ENCODE data around the gene RSU1. TPM values are rescaled to one million over a fixed set of nuclear protein-coding genes. Genes with fewer than 3 reads are reported as not detected.

The RSU1 gene
- polyA plus RNA-seq, 3 donors from 2014 or later, result 150 to 248 (median 181) TPM

DNA sequence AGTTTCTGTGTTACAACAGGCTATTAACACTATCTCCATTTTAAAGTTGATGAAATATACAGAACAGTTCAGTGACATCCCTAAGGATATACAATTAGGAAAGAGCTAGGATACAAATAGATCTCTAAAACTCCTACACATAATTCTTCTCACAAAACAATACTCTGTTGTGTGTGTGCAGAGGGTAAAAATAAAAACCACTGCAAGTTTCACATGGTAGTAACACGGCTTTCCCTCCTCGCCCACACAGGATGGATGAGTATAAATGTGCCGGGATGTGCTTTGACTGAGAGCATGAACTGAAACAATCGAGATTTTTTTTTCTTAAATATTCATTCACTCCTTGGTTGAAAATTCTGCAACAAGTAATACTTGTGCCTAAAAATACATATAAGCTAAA, 164.0 kb downstream of the RSU1 start:
- Mint-ChIP-seq H3K4me3 (no peak overlapping the region), H3K36me3 (peaks cover 0 to 4% (median 3%) of the 10 kb centered on the region in 3 donors), H3K9me3 (no peaks in the 10 kb centered on the region), H3K27me3 (ENCODE audit: low read depth in 3 of 3) (peaks cover 0 to 2% (median under 1%) of the 10 kb centered on the region in 3 donors), H3K4me1 (peaks cover 4 to 16% of the 10 kb centered on the region in 2 donors), H3K27ac (no peak overlapping the region)
- no peak for DNase-seq

GRCh38 chr10:16652154-16652553, 165.1 kb downstream of the RSU1 start:
- peaks cover 13 to 27% of the 10 kb centered on the region in 2 donors for H3K4me1 Mint-ChIP-seq
- no peak overlapping the region for H3K27ac Mint-ChIP-seq
- H3K9me3 Mint-ChIP-seq, result no peaks in the 10 kb centered on the region
- no peak for DNase-seq
- H3K4me3 Mint-ChIP-seq, result no peak overlapping the region
- H3K27me3 Mint-ChIP-seq (ENCODE audit: low read depth in 3 of 3), result peaks cover 0 to 3% (median 2%) of the 10 kb centered on the region in 3 donors
- H3K36me3 Mint-ChIP-seq, result peaks cover 0 to 4% (median 3%) of the 10 kb centered on the region in 3 donors

- H3K36me3 Mint-ChIP-seq, result peaks cover 0 to 4% (median 3%) of the 10 kb centered on the region in 3 donors
- no peaks in the 10 kb centered on the region for H3K9me3 Mint-ChIP-seq
- H3K27me3 Mint-ChIP-seq (ENCODE audit: low read depth in 3 of 3), result peaks cover 3 to 7% (median 3%) of the 10 kb centered on the region in 3 donors
- peaks cover 25 to 39% of the 10 kb centered on the region in 2 donors for H3K4me1 Mint-ChIP-seq
- no peak overlapping the region for H3K4me3 Mint-ChIP-seq
- H3K27ac Mint-ChIP-seq, result no peak overlapping the region
- no peak for DNase-seq
Observed at GRCh38 chr10:16649757-16650156, 167.5 kb downstream of the RSU1 start.

DNA sequence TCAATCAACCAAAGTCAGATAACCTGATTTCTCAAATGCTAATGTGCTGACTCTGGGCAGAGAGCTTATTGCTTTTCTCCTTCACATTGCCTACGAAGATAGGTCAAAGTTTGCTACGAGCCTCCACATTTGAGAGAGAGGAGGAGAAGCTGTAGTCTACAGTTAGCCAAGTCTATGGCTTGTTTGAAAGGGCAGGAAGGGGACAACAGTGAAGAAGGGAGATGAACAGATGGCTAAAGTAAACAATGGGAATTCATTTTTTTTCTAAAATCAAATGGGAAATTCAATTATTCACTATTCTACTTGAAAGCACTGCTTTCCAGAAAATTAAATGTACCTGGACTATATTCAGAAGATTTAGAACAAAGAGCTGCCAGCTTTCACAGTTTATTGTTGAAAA, 168.9 kb downstream of the RSU1 start:
- Mint-ChIP-seq H3K36me3 (peaks cover 0 to 3% (median 0%) of the 10 kb centered on the region in 3 donors), H3K4me1 (peaks cover 25 to 43% of the 10 kb centered on the region in 2 donors), H3K4me3 (no peak overlapping the region), H3K9me3 (no peaks in the 10 kb centered on the region), H3K27me3 (ENCODE audit: low read depth in 3 of 3) (peaks cover 3 to 7% (median 3%) of the 10 kb centered on the region in 3 donors), H3K27ac (peak overlapping the region in 1 of 6 donors; percentile 12)
- DNase-seq, result no peak

- DNase-seq, result peak; percentile 54 to 67 (median 55)
- H3K27ac Mint-ChIP-seq, result peak overlapping the region in 5 of 6 donors; percentile 4 to 77 (median 59)
Observed at GRCh38 chr10:16646181-16647059, 170.8 kb downstream of the RSU1 start.

DNA sequence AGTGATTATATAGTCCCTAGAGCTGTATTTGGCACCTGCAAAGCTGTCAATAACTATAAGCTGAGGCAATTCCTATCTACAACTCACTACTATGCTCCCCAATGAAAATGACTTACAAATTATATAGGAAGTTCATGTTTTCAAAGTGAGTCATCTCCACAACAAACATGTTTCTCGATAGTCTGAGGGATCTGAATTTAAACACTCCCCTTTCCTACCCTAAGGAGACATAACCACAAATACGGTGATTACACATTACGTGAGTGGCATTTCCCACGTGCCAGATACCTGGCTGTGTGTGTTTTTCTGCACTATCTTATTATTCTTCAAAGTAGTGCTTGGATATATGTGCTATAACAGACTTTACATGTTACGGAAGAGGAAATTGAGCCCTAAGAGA, 173.1 kb downstream of the RSU1 start:
- no peak overlapping the region for H3K4me3 Mint-ChIP-seq
- DNase-seq, result no peak
- H3K4me1 Mint-ChIP-seq, result peaks cover 45 to 60% of the 10 kb centered on the region in 2 donors
- H3K27me3 Mint-ChIP-seq (ENCODE audit: low read depth in 3 of 3), result peaks cover 3 to 7% (median 3%) of the 10 kb centered on the region in 3 donors
- H3K36me3 Mint-ChIP-seq, result no peaks in the 10 kb centered on the region
- no peak overlapping the region for H3K27ac Mint-ChIP-seq
- no peaks in the 10 kb centered on the region for H3K9me3 Mint-ChIP-seq

More at GRCh38 chr10:16646181-16647059, 170.8 kb downstream of the RSU1 start:
- Mint-ChIP-seq H3K4me1 (peaks cover 27 to 52% of the 10 kb centered on the region in 2 donors), H3K4me3 (peak overlapping the region in 2 of 5 donors; percentile 36 to 46), H3K36me3 (peaks cover 0 to 3% (median 0%) of the 10 kb centered on the region in 3 donors), H3K27me3 (ENCODE audit: low read depth in 3 of 3) (peaks cover 3 to 7% (median 3%) of the 10 kb centered on the region in 3 donors), H3K9me3 (no peaks in the 10 kb centered on the region)

GRCh38 chr10:16643502-16643901, 173.7 kb downstream of the RSU1 start:
- no peak overlapping the region for H3K27ac Mint-ChIP-seq
- no peak overlapping the region for H3K4me3 Mint-ChIP-seq
- DNase-seq, result no peak
- H3K36me3 Mint-ChIP-seq, result peaks cover 0 to under 1% (median 0%) of the 10 kb centered on the region in 3 donors
- peaks cover 3 to 7% (median 3%) of the 10 kb centered on the region in 3 donors for H3K27me3 Mint-ChIP-seq (ENCODE audit: low read depth in 3 of 3)
- H3K9me3 Mint-ChIP-seq, result no peaks in the 10 kb centered on the region
- peaks cover 47 to 66% of the 10 kb centered on the region in 2 donors for H3K4me1 Mint-ChIP-seq

DNA sequence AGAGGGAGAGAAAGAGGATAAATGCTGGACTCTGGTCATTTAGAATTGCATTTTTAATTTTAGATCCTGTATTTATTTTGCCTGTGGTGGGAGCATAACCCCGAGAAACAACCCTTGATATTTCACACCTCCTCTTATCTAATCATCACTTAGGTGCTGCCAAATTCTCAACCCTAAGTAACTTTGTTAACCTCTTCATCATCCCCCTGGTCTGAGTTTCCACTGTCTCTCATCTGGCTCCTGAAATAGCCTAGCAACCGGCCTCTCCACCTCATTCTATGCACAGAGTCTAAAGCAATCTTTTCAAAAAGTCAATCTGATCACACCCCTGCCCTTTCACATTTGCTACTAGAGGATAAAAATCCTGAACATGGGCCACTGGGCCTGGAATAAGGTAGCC, 177.1 kb downstream of the RSU1 start:
- H3K27ac Mint-ChIP-seq, result peak overlapping the region in 2 of 6 donors; percentile 21 to 23
- peaks cover 0 to 4% (median 3%) of the 10 kb centered on the region in 3 donors for H3K36me3 Mint-ChIP-seq
- H3K4me3 Mint-ChIP-seq, result peak overlapping the region; percentile 1 to 44 (median 11)
- DNase-seq, result no peak
- H3K9me3 Mint-ChIP-seq, result no peaks in the 10 kb centered on the region
- peaks cover 25 to 48% of the 10 kb centered on the region in 2 donors for H3K4me1 Mint-ChIP-seq
- H3K27me3 Mint-ChIP-seq (ENCODE audit: low read depth in 3 of 3), result no peaks in the 10 kb centered on the region

DNA sequence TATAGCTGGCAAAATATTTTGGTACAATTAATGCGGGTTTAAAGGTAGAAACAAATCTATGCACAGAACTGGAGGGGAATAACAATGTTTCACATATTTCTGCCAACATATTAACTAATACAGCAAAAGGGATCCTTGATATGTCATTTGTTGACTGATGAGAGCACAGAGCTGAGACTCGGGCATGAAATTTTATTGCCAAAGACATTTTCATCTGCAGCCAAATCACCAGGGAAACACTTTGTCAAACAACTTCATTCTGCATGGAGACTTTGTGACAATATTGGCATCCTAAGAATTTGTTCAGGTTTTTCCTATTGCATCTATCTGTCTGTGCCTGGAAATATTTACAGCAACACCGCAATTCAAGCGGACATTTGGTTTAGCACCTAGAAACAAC, 177.8 kb downstream of the RSU1 start:
- Mint-ChIP-seq H3K9me3 (no peaks in the 10 kb centered on the region), H3K27me3 (ENCODE audit: low read depth in 3 of 3) (no peaks in the 10 kb centered on the region), H3K4me1 (peaks cover 25 to 47% of the 10 kb centered on the region in 2 donors), H3K27ac (no peak overlapping the region), H3K4me3 (no peak overlapping the region), H3K36me3 (peaks cover 0 to 4% (median 3%) of the 10 kb centered on the region in 3 donors)
- no peak for DNase-seq

DNA sequence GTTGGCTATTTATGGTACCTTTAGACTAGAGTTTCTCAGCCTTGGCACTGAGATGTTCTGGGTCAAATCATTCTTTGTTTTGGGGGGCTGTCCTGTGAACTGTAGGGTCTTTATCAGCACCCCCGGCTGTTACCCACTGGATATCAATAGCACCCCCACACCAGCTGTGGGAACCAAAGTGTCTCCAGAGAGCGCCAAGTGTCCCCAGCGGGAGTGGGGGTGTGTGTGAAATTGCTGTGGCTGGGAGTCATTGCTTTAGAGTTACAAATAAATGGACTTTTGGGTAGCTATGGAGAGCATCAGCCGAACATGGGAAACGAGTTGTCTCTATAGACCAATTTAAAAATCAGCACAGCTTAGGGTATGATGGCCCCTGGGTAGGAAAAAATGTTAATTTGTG, 184.2 kb downstream of the RSU1 start:
- H3K27ac Mint-ChIP-seq, result no peak overlapping the region
- no peak overlapping the region for H3K4me3 Mint-ChIP-seq
- H3K9me3 Mint-ChIP-seq, result no peaks in the 10 kb centered on the region
- H3K4me1 Mint-ChIP-seq, result peaks cover 2 to 6% of the 10 kb centered on the region in 2 donors
- DNase-seq, result no peak
- no peaks in the 10 kb centered on the region for H3K27me3 Mint-ChIP-seq (ENCODE audit: low read depth in 3 of 3)
- peaks cover 0 to 7% (median 4%) of the 10 kb centered on the region in 3 donors for H3K36me3 Mint-ChIP-seq

- no peak overlapping the region for H3K27ac Mint-ChIP-seq
- peaks cover 0 to 3% (median 0%) of the 10 kb centered on the region in 6 donors for H3K9me3 Mint-ChIP-seq
- peaks cover 0 to 15% (median 14%) of the 10 kb centered on the region in 3 donors for H3K36me3 Mint-ChIP-seq
- no peak overlapping the region for H3K4me3 Mint-ChIP-seq
- no peak for DNase-seq
- H3K4me1 Mint-ChIP-seq, result peaks cover 3 to 5% of the 10 kb centered on the region in 2 donors
- H3K27me3 Mint-ChIP-seq (ENCODE audit: low read depth in 3 of 3), result no peaks in the 10 kb centered on the region
Observed at GRCh38 chr10:16626697-16627096, 190.5 kb downstream of the RSU1 start.

DNA sequence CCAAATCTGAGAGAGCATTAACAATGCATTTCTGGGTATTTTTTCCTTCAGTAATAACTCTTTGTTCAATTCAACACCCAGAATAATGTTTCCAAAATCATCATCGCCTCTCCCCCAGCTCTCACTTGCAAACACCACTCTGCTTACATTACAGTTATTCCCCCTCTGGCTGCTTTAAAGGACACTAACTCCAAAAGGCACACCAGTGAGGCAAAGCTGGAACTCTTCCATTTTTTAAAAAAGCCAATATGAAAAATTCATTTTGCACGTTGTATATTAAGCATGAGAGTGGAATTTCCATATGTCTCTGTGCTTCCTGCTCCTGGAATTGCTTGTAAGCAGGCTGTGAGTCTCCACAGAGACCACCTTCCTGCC, 204.3 kb downstream of the RSU1 start:
- no peak overlapping the region for H3K27ac Mint-ChIP-seq
- H3K4me3 Mint-ChIP-seq, result no peak overlapping the region

DNA sequence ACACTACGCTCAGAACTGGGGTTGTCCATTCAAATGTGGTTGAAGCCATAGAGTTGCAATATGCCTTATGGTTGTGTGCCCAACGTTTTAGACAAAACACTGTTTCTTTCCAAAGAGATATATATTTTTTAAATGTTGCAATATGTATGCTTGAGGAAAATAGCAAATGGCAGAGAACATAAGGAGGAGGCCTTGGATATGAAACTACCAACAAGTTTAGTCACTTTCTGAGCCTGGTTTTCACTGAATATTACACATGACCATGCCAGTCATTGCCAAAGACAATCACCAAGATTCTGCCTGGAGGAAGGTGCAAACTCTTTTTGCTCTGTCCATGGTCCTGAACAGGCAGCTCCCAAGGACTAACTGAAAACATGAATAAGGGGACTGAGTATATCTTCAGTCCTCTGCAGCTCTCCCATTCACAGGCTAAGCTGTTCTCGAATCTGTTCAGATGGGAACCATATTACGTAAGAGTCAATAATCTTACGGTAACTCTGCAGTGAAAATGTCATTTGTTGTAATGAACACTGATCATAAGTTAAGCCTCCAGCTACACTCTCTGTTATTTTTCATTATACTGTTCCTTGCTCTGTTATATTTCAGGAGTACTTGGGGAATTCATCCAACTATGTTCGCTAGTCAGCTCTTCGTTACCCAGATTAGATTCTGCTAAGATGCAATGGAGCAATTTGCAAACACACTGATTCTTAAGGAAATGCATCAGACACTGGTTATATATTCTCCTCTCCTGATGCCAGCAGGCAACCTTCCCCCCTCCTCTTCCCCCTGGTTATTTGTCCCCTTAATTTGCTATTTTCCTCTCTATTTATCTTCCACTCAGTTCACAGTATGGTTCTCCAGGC, 204.9 kb downstream of the RSU1 start:
- Mint-ChIP-seq H3K9me3 (peaks cover 7 to 23% (median 20%) of the 10 kb centered on the region in 6 donors), H3K27me3 (ENCODE audit: low read depth in 3 of 3) (peaks cover 0 to 2% (median 0%) of the 10 kb centered on the region in 3 donors), H3K4me3 (no peak overlapping the region), H3K27ac (no peak overlapping the region), H3K4me1 (peaks cover 0 to 2% of the 10 kb centered on the region in 2 donors), H3K36me3 (peaks cover under 1 to 11% (median 9%) of the 10 kb centered on the region in 3 donors)
- peak; percentile 2 to 15 (median 8) for DNase-seq

More for the DNA sequence above, 204.3 kb downstream of the RSU1 start:
- Mint-ChIP-seq H3K36me3 (peaks cover 0 to 9% (median 7%) of the 10 kb centered on the region in 3 donors), H3K4me1 (peaks cover 0 to 2% of the 10 kb centered on the region in 2 donors), H3K27me3 (ENCODE audit: low read depth in 3 of 3) (peaks cover 0 to 2% (median 0%) of the 10 kb centered on the region in 3 donors), H3K9me3 (peaks cover 7 to 28% (median 20%) of the 10 kb centered on the region in 6 donors)
- no peak for DNase-seq

All from immature natural killer cell (primary cell).